ENCODE measurements around the gene ITPRIPL1.

Gene ITPRIPL1

DNA sequence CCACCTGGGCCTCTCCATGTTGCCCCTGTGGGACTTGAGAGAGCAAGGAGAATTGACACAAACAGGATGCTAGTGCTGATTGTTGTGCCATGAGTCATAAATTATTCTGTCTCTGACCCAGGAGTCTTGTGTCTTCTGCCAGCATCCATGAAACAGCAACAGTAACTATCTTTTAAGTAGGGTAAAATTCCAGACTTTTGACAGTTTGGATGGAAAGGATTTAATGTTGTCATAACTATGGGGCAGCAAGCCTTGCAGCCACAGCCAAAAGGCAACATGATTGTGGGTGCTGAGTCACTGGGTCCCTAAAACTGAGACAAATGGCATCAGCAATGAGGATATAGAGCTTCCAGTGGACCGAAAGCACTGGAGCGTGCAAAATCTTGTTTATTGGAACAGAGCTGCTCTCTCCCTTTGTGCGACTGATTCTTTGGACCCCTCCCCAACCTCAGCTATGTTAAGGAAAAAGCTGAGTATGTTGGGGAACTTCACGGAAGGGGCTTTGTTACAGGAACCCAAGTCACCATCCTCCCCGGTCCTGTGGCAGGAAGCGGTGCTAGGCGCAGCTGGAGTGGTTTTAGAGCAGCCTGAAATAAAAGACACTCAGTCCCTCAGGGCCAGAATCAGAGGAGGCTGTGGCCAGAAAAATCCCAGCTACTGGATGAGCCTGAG lies 9.6 kb upstream of the ITPRIPL1 start:
- in situ Hi-C loops (cut with MboI; ENCODE audit: low sequenced_read_pairs): no loop called here

DNA sequence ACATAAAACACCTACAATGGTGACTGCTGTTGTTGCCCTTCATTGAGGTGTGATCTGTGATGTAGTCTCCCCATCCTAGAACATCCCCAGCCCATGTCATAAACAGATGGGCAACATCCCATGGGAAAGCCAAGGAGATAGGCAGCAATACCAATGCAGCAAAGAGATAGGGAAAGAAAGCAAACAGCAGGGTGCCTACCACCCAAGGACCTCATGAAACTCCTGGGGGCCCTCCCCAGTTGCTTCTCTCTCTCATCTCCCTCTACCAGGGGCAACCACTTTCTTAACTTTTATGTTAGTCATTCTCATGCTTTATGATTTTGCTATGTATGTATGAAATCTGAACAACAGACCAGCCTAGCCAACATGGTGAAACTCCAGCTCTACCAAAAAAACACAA lies 8.1 kb upstream of the ITPRIPL1 start:
- H3K9me3 ChIP-seq: no peaks in the 10 kb centered on the region
- H3K27me3 ChIP-seq (ENCODE audit: low read depth): no peaks in the 10 kb centered on the region; the same call in 1 of the 2 replicates
- no peak for DNase-seq (ENCODE audit: low spot score in 2 of 2)
- H3K36me3 ChIP-seq (replicated peaks): no peaks in the 10 kb centered on the region
- H3K4me3 ChIP-seq: no peak overlapping the region
- peaks cover 17% of the 10 kb centered on the region for H3K4me1 ChIP-seq
- in situ Hi-C loops (cut with MboI; ENCODE audit: low sequenced_read_pairs): no loop called here

More for the DNA sequence above, 9.6 kb upstream of the ITPRIPL1 start:
- Histone ChIP-seq H3K4me1 (peaks cover 9% of the 10 kb centered on the region), H3K27me3 (ENCODE audit: low read depth) (no peaks in the 10 kb centered on the region; the same call in 1 of the 2 replicates), H3K36me3 (replicated peaks) (no peaks in the 10 kb centered on the region), H3K4me3 (no peak overlapping the region), H3K9me3 (no peaks in the 10 kb centered on the region)
- no peak for DNase-seq (ENCODE audit: low spot score in 2 of 2)

GRCh38 chr2:96317584-96317997 lies 7.5 kb upstream of the ITPRIPL1 start:
- DNase-seq (ENCODE audit: low spot score in 2 of 2): no peak
- Histone ChIP-seq H3K4me1 (peaks cover 14% of the 10 kb centered on the region), H3K27me3 (ENCODE audit: low read depth) (peaks cover under 1% of the 10 kb centered on the region), H3K36me3 (replicated peaks) (no peaks in the 10 kb centered on the region), H3K9me3 (no peaks in the 10 kb centered on the region), H3K4me3 (no peak overlapping the region)
- in situ Hi-C loops (cut with MboI; ENCODE audit: low sequenced_read_pairs): no loop called here

GRCh38 chr2:96318723-96319122 lies 6.4 kb upstream of the ITPRIPL1 start:
- Histone ChIP-seq H3K4me1 (peaks cover 14% of the 10 kb centered on the region), H3K27me3 (ENCODE audit: low read depth) (peaks cover 3% of the 10 kb centered on the region), H3K9me3 (no peaks in the 10 kb centered on the region), H3K36me3 (replicated peaks) (no peaks in the 10 kb centered on the region), H3K4me3 (no peak overlapping the region)
- no peak for DNase-seq (ENCODE audit: low spot score in 2 of 2)
- in situ Hi-C loops (cut with MboI; ENCODE audit: low sequenced_read_pairs): no loop called here

DNA sequence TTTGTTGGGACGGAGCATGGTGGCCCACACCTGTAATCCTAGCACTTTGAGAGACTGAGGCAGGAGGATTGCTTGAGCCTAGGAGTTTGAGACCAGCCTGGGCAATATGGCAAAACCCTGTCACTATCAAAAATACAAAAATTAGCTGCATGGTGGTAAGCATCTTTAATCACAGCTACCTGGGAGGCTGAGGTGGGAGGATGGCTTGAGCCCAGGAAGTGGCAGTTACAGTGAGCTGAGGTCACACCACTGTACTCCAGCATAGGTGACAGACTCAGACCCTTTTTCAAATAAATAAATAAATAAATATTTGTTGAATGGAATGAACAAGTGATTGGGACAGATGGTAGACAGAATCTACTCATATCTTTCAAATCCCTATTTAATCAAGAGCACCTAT lies 5.7 kb upstream of the ITPRIPL1 start:
- H3K36me3 ChIP-seq (replicated peaks): no peaks in the 10 kb centered on the region
- DNase-seq (ENCODE audit: low spot score in 2 of 2): no peak
- in situ Hi-C loops (cut with MboI; ENCODE audit: low sequenced_read_pairs): no loop called here
- H3K9me3 ChIP-seq: no peaks in the 10 kb centered on the region
- peaks cover 14% of the 10 kb centered on the region for H3K4me1 ChIP-seq
- H3K4me3 ChIP-seq: no peak overlapping the region
- peaks cover 3% of the 10 kb centered on the region for H3K27me3 ChIP-seq (ENCODE audit: low read depth)

DNA sequence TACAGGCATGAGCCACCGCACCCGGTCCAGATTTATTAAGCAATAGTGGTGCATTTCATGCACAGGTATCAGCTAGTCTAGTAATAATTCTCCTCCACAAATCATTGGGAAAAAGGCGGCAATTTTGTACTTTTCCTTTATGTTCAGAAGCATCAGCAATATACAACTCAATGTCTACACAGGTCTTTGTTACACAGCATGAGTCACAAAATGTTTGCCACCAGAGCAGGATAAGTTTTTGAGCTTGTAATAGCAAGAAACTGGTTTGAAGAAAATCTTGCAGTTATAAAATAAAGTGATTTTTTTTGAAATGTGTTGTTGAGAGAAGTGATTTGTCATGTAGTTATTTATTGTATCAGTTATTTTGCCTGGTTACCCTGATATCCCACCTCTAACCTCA lies 4.8 kb upstream of the ITPRIPL1 start:
- peaks cover 18% of the 10 kb centered on the region for H3K4me1 ChIP-seq
- H3K4me3 ChIP-seq: peak overlapping the region; percentile 41
- in situ Hi-C loops (cut with MboI; ENCODE audit: low sequenced_read_pairs): no loop called here
- H3K9me3 ChIP-seq: no peaks in the 10 kb centered on the region
- no peak for DNase-seq (ENCODE audit: low spot score in 2 of 2)
- peaks cover 3% of the 10 kb centered on the region for H3K27me3 ChIP-seq (ENCODE audit: low read depth)
- H3K36me3 ChIP-seq (replicated peaks): no peaks in the 10 kb centered on the region

DNA sequence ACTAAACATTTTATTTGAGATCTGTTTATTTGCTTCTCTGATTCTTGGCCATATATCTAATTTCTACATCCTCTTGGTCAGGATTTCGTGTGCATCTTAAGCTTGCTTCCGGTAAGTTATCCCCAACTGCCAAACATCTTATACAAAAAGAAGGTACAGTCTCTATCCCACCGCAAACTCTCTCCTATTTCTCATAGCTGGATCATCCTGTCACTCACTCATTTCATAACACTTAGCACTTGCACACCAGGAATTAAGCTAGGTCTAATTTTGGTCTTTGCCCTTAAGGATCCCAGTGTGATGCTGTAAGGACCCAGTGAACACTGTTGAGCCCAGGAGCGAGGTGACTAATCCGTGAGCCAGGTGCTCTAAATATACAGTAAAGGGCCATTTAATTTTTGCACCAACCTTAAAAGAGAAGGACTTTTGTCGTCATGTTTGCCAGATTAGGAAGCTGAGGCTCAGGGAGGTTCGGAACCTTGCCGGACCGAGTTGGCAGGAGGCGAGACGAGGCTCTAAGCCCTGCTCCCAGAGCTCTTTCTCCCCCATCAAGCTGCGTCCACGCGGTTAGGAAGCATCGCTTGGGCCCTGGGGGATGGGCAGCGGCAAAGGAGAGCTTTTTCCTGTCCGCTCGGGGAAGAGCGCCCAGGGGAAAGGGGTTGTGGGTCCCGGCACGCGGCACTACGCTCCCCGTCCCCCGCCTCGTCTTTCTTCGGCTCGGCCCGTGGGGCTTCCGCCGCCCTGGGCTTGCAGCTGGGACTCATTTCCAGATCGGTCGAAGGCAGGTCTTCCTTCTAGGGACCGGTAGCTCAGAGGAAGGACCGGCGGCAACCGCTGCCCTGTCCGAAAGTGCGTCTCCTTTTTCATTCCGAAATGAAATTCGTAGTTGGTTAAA lies 4.1 kb upstream of the ITPRIPL1 start:
- Histone ChIP-seq H3K36me3 (replicated peaks) (no peaks in the 10 kb centered on the region), H3K4me3 (peak overlapping the region; percentile 41), H3K27me3 (ENCODE audit: low read depth) (peaks cover 3% of the 10 kb centered on the region), H3K4me1 (peaks cover 25% of the 10 kb centered on the region), H3K9me3 (no peaks in the 10 kb centered on the region)
- in situ Hi-C loops (cut with MboI; ENCODE audit: low sequenced_read_pairs): no loop called here
- peak in 1 of 2 experiments; percentile 71 for DNase-seq (ENCODE audit: low spot score in 2 of 2)

GRCh38 chr2:96323849-96324248 lies 1.3 kb upstream of the ITPRIPL1 start:
- Histone ChIP-seq H3K4me3 (no peak overlapping the region), H3K27me3 (ENCODE audit: low read depth) (peaks cover 3% of the 10 kb centered on the region), H3K36me3 (replicated peaks) (peaks cover 5% of the 10 kb centered on the region; the same call in 1 of the 2 replicates), H3K4me1 (peaks cover 27% of the 10 kb centered on the region), H3K9me3 (no peaks in the 10 kb centered on the region)
- DNase-seq (ENCODE audit: low spot score in 2 of 2): no peak
- in situ Hi-C loops (cut with MboI; ENCODE audit: low sequenced_read_pairs): no loop called here

DNA sequence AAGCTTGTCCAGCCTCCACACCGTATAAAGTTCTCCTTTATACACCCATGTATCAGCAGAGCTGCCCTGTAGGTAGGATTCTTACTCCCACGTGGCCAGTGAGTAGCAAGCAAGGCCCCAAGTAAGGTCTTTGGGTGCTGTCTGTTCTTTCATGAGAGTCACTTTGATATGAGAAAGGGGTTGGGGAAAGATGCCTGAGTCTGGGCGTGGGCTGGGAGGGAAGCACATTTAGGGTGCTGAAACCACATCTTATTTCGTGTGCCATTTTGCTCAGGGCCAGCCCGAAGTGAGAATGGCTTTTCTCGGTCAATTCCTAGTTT lies 436 bp upstream of the ITPRIPL1 start:
- DNase-seq (ENCODE audit: low spot score in 2 of 2): no peak
- Histone ChIP-seq H3K4me3 (peak overlapping the region; percentile 38), H3K9me3 (no peaks in the 10 kb centered on the region), H3K36me3 (replicated peaks) (peaks cover 5% of the 10 kb centered on the region; the same call in 1 of the 2 replicates), H3K27me3 (ENCODE audit: low read depth) (peaks cover 3% of the 10 kb centered on the region), H3K4me1 (peaks cover 29% of the 10 kb centered on the region)
- in situ Hi-C loops (cut with MboI; ENCODE audit: low sequenced_read_pairs): no loop called here

DNA sequence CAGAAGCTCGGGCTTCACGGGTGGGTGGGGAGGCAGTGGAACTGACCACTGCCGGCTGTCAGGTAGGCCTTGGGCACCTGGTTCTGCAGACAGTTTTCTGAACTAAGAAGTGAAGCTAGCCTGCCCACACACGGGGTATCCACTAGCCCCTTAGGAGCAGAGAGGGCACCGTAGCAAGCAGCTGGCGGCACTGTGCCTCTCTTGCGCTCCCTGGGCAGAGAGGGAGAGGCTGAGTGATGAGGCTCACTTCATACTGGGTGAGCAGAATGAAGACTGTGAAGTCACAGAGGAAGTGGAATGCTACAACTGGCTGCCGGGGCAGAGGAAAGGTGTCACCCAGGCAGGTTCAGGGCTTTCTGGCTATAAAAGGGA lies 753 bp downstream of the ITPRIPL1 start:
- peak overlapping the region; percentile 38 for H3K4me3 ChIP-seq
- in situ Hi-C loops (cut with MboI; ENCODE audit: low sequenced_read_pairs): no loop called here

DNA sequence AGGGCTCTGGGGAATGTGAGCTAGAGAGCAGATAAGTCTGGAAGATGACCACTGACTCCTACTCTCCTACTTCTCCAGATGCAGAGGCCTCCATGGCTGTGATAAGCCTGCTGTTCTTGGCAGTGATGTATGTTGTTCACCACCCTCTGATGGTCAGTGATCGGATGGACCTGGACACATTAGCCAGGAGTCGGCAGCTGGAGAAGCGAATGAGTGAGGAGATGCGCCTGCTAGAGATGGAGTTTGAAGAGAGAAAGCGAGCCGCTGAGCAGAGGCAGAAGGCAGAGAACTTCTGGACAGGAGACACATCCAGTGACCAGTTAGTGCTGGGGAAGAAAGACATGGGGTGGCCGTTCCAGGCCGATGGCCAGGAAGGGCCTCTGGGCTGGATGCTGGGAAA lies 1.4 kb downstream of the ITPRIPL1 start:
- Histone ChIP-seq H3K36me3 (replicated peaks) (peaks cover 5% of the 10 kb centered on the region; the same call in 1 of the 2 replicates), H3K4me3 (no peak overlapping the region), H3K27me3 (ENCODE audit: low read depth) (peaks cover 3% of the 10 kb centered on the region; the same call in 1 of the 2 replicates), H3K9me3 (no peaks in the 10 kb centered on the region), H3K4me1 (peaks cover 23% of the 10 kb centered on the region)
- in situ Hi-C loops (cut with MboI; ENCODE audit: low sequenced_read_pairs): no loop called here
- DNase-seq (ENCODE audit: low spot score in 2 of 2): no peak

More for the DNA sequence above, 753 bp downstream of the ITPRIPL1 start:
- H3K4me1 ChIP-seq: peaks cover 27% of the 10 kb centered on the region
- DNase-seq (ENCODE audit: low spot score in 2 of 2): no peak
- H3K27me3 ChIP-seq (ENCODE audit: low read depth): peaks cover 3% of the 10 kb centered on the region; the same call in 1 of the 2 replicates
- no peaks in the 10 kb centered on the region for H3K9me3 ChIP-seq
- peaks cover 5% of the 10 kb centered on the region; the same call in 1 of the 2 replicates for H3K36me3 ChIP-seq (replicated peaks)

DNA sequence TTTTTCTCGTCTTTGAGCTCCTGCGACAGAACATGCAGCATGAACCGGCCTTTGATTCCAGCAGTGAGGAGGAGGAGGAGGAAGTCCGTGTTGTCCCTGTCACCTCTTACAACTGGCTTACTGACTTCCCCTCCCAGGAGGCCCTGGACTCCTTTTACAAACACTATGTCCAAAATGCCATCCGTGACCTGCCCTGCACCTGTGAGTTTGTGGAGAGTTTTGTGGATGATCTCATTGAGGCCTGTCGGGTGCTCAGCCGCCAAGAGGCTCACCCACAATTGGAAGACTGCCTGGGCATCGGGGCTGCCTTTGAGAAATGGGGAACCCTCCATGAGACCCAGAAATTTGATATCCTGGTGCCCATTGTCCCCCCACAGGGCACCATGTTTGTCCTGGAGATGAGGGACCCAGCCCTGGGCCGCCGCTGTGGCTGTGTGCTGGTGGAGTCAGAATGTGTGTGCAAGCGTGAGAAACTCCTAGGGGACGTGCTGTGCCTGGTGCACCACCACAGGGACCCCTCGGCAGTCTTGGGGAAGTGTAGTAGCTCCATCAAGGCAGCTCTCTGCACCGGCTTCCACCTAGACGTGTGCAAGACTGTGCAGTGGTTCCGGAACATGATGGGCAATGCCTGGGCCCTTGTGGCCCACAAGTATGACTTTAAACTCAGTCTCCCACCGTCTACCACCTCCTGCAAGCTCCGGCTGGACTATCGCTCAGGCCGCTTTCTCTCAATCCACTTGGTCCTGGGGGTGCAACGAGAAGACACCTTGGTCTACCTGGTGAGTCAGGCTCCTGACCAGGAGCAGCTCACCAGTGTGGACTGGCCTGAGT lies 2.1 kb downstream of the ITPRIPL1 start:
- no peak for DNase-seq (ENCODE audit: low spot score in 2 of 2)

GRCh38 chr2:96329456-96329855 lies 4.3 kb downstream of the ITPRIPL1 start:
- Histone ChIP-seq H3K27me3 (ENCODE audit: low read depth) (no peaks in the 10 kb centered on the region), H3K36me3 (replicated peaks) (peaks cover 5% of the 10 kb centered on the region; the same call in 1 of the 2 replicates), H3K4me1 (peaks cover 19% of the 10 kb centered on the region), H3K4me3 (no peak overlapping the region), H3K9me3 (no peaks in the 10 kb centered on the region)
- DNase-seq (ENCODE audit: low spot score in 2 of 2): peak; percentile 73 to 88
- in situ Hi-C loops (cut with MboI; ENCODE audit: low sequenced_read_pairs): no loop called here

More for the DNA sequence above, 2.1 kb downstream of the ITPRIPL1 start:
- no peak overlapping the region for H3K4me3 ChIP-seq
- peaks cover 3% of the 10 kb centered on the region; the same call in 1 of the 2 replicates for H3K27me3 ChIP-seq (ENCODE audit: low read depth)
- in situ Hi-C loops (cut with MboI; ENCODE audit: low sequenced_read_pairs): no loop called here
- peaks cover 19% of the 10 kb centered on the region for H3K4me1 ChIP-seq
- H3K9me3 ChIP-seq: no peaks in the 10 kb centered on the region
- peaks cover 5% of the 10 kb centered on the region; the same call in 1 of the 2 replicates for H3K36me3 ChIP-seq (replicated peaks)
